KMS-11 (cell line): Measurements from ENCODE around the gene DPF3.

Experiments
- H2AFZ ChIP-seq: fragments of 200-600 bp; sonication (generic); 2 replicates; pipeline ENCODE4 v1.6.1; 2016; ENCODE audit warnings: antibody characterized with exemption, mixed run types, low read depth
- H3K27ac ChIP-seq: fragments of 200-600 bp; sonication (generic); 2 replicates; pipeline ENCODE4 v1.6.1; 2016; ENCODE audit warnings: mild to moderate bottlenecking, mixed run types
- H3K27me3 ChIP-seq: fragments of 200-600 bp; sonication (generic); 2 replicates; pipeline ENCODE4 v1.6.1; 2017; ENCODE audit warnings: mild to moderate bottlenecking, low read depth, mixed run types, moderate library complexity; ENCODE audit not compliant: insufficient read depth
- H3K36me3 ChIP-seq: fragments of 200-600 bp; sonication (generic); 2 replicates; pipeline ENCODE4 v1.6.1; 2017; ENCODE audit warnings: mild to moderate bottlenecking, mixed run types; ENCODE audit not compliant: insufficient read depth
- H3K4me1 ChIP-seq: fragments of 200-600 bp; sonication (generic); 2 replicates; pipeline ENCODE4 v1.6.1; 2016; ENCODE audit warnings: mild to moderate bottlenecking, low read depth, mixed run types; ENCODE audit not compliant: poor library complexity, severe bottlenecking
- H3K4me2 ChIP-seq: fragments of 200-600 bp; sonication (generic); 2 replicates; pipeline ENCODE4 v1.7.0; 2016; ENCODE audit warnings: mild to moderate bottlenecking, mixed run types
- H3K4me3 ChIP-seq: fragments of 200-600 bp; sonication (generic); IDR thresholded peaks from 2 replicates; pipeline ENCODE4 v1.6.1; 2017; ENCODE audit warnings: low read depth, low read length, mixed read lengths; ENCODE audit not compliant: insufficient read depth
- H3K79me2 ChIP-seq: fragments of 200-600 bp; sonication (generic); 2 replicates; pipeline ENCODE4 v1.6.1; 2016; ENCODE audit warnings: low read depth, mixed run types; ENCODE audit not compliant: insufficient read depth
- H3K9ac ChIP-seq: fragments of 200-600 bp; sonication (generic); 2 replicates; pipeline ENCODE4 v1.6.1; 2016; ENCODE audit warnings: mild to moderate bottlenecking, mixed run types
- H4K20me1 ChIP-seq: fragments of 200-600 bp; sonication (generic); 2 replicates; pipeline ENCODE4 v1.6.1; 2016; ENCODE audit warnings: mild to moderate bottlenecking, mixed run types; ENCODE audit not compliant: insufficient read depth
- CTCF ChIP-seq: fragments of 200-600 bp; sonication (generic); conservative IDR thresholded peaks from 2 replicates; pipeline ENCODE4 v1.6.1; 2017; ENCODE audit warnings: low read depth, mild to moderate bottlenecking, antibody characterized with exemption, low read length, moderate library complexity, mixed read lengths

DPF3 gene

GRCh38 chr14:72881543-72881942 is 12.4 kb downstream of the DPF3 start:
- no peaks in the 10 kb centered on the region for H3K36me3 ChIP-seq
- H3K79me2 ChIP-seq, result peaks cover 11% of the 10 kb centered on the region; the same call in 1 of the 2 replicates
- H3K4me1 ChIP-seq, result peaks cover 4% of the 10 kb centered on the region
- no peaks in the 10 kb centered on the region for H4K20me1 ChIP-seq
- no peak overlapping the region for H2AFZ ChIP-seq
- no peak for TF ChIP-seq CTCF
- no peak overlapping the region for H3K4me2 ChIP-seq
- no peak overlapping the region for H3K4me3 ChIP-seq
- no peak overlapping the region for H3K9ac ChIP-seq
- no peak overlapping the region for H3K27ac ChIP-seq
- no peaks in the 10 kb centered on the region for H3K27me3 ChIP-seq

GRCh38 chr14:72880820-72881219 is 13.1 kb downstream of the DPF3 start:
- TF ChIP-seq CTCF, result no peak
- H3K27me3 ChIP-seq, result no peaks in the 10 kb centered on the region
- H3K4me2 ChIP-seq, result no peak overlapping the region
- H3K4me3 ChIP-seq, result no peak overlapping the region
- no peak overlapping the region for H2AFZ ChIP-seq
- H3K9ac ChIP-seq, result no peak overlapping the region
- no peak overlapping the region for H3K27ac ChIP-seq
- H3K36me3 ChIP-seq, result no peaks in the 10 kb centered on the region
- peaks cover 5% of the 10 kb centered on the region; the same call in 1 of the 2 replicates for H3K79me2 ChIP-seq
- H3K4me1 ChIP-seq, result no peaks in the 10 kb centered on the region
- no peaks in the 10 kb centered on the region for H4K20me1 ChIP-seq

- Histone ChIP-seq H3K4me2 (no peak overlapping the region), H3K9ac (no peak overlapping the region), H3K79me2 (no peaks in the 10 kb centered on the region; the same call in 1 of the 2 replicates), H3K27ac (no peak overlapping the region), H3K4me3 (no peak overlapping the region), H4K20me1 (no peaks in the 10 kb centered on the region), H3K4me1 (no peaks in the 10 kb centered on the region), H3K36me3 (no peaks in the 10 kb centered on the region), H3K27me3 (no peaks in the 10 kb centered on the region), H2AFZ (no peak overlapping the region)
- TF ChIP-seq CTCF, result no peak
These were observed 13.7 kb downstream of the DPF3 start for GRCh38 chr14:72880164-72880563.

- no peaks in the 10 kb centered on the region for H3K27me3 ChIP-seq
- no peaks in the 10 kb centered on the region; the same call in 1 of the 2 replicates for H3K79me2 ChIP-seq
- no peaks in the 10 kb centered on the region for H4K20me1 ChIP-seq
- no peak overlapping the region for H3K4me3 ChIP-seq
- H2AFZ ChIP-seq, result no peak overlapping the region
- no peaks in the 10 kb centered on the region for H3K4me1 ChIP-seq
- no peaks in the 10 kb centered on the region for H3K36me3 ChIP-seq
- no peak overlapping the region for H3K9ac ChIP-seq
- no peak for TF ChIP-seq CTCF
- H3K4me2 ChIP-seq, result no peak overlapping the region
- no peak overlapping the region for H3K27ac ChIP-seq
These were observed 14.5 kb downstream of the DPF3 start for GRCh38 chr14:72879431-72879830.
